LNCAP (cell line): ENCODE results near the gene FBLN1.

Source experiments
- CTCF ChIP-seq: fragments of 450-650 bp; IDR thresholded peaks from 2 replicates; pipeline ENCODE4 v1.5.1; 2017; ENCODE audit warnings: mild to moderate bottlenecking

FBLN1 gene

GRCh38 chr22:45631841-45632238 lies 129.2 kb downstream of the FBLN1 start:
- TF ChIP-seq CTCF: no peak

- TF ChIP-seq CTCF: no peak
Observed at GRCh38 chr22:45632791-45633515, 130.3 kb downstream of the FBLN1 start.

- TF ChIP-seq CTCF: no peak
Observed at GRCh38 chr22:45636683-45637082, 134.0 kb downstream of the FBLN1 start.

GRCh38 chr22:45638197-45638596 lies 135.5 kb downstream of the FBLN1 start:
- TF ChIP-seq CTCF: no peak

GRCh38 chr22:45638834-45639746 lies 136.4 kb downstream of the FBLN1 start:
- TF ChIP-seq CTCF: no peak

- TF ChIP-seq CTCF: no peak
Observed at GRCh38 chr22:45639747-45640102, 137.0 kb downstream of the FBLN1 start.

GRCh38 chr22:45640291-45640940 lies 137.7 kb downstream of the FBLN1 start:
- TF ChIP-seq CTCF: no peak
